ENCODE measurements around the gene INPP4B.

Gene INPP4B

GRCh38 chr4:142719854-142720541, 126.1 kb downstream of the INPP4B start:
- no peak for DNase-seq

- DNase-seq: no peak
These were observed 127.1 kb downstream of the INPP4B start for GRCh38 chr4:142718981-142719380.

- no peak for DNase-seq
These were observed 130.4 kb downstream of the INPP4B start for GRCh38 chr4:142715727-142716126.

GRCh38 chr4:142713282-142714030, 132.6 kb downstream of the INPP4B start:
- no peak for DNase-seq

- no peak for DNase-seq
These were observed 137.9 kb downstream of the INPP4B start for GRCh38 chr4:142708231-142708630.

GRCh38 chr4:142707401-142707800, 138.7 kb downstream of the INPP4B start:
- DNase-seq: no peak

- no peak for DNase-seq
These were observed 139.7 kb downstream of the INPP4B start for GRCh38 chr4:142706381-142706780.

- no peak for DNase-seq
These were observed 140.3 kb downstream of the INPP4B start for GRCh38 chr4:142705820-142706219.

GRCh38 chr4:142703694-142704309, 142.3 kb downstream of the INPP4B start:
- DNase-seq: no peak

GRCh38 chr4:142701017-142701416, 145.1 kb downstream of the INPP4B start:
- DNase-seq: no peak

- no peak for DNase-seq
These were observed 145.6 kb downstream of the INPP4B start for GRCh38 chr4:142700531-142700930.

GRCh38 chr4:142698552-142698951, 147.5 kb downstream of the INPP4B start:
- DNase-seq: no peak

GRCh38 chr4:142697928-142698327, 148.2 kb downstream of the INPP4B start:
- DNase-seq: no peak

GRCh38 chr4:142697320-142697719, 148.8 kb downstream of the INPP4B start:
- DNase-seq: no peak

- DNase-seq: no peak
These were observed 149.6 kb downstream of the INPP4B start for GRCh38 chr4:142696334-142697122.

- no peak for DNase-seq
These were observed 155.5 kb downstream of the INPP4B start for GRCh38 chr4:142690406-142691163.

GRCh38 chr4:142687547-142688275, 158.4 kb downstream of the INPP4B start:
- DNase-seq: no peak

- DNase-seq: no peak
These were observed 160.0 kb downstream of the INPP4B start for GRCh38 chr4:142686081-142686480.

GRCh38 chr4:142683997-142684396, 162.1 kb downstream of the INPP4B start:
- DNase-seq: no peak

- no peak for DNase-seq
These were observed 162.6 kb downstream of the INPP4B start for GRCh38 chr4:142683503-142683902.

GRCh38 chr4:142671516-142671915, 174.6 kb downstream of the INPP4B start:
- no peak for DNase-seq

- no peak for DNase-seq
These were observed 182.3 kb downstream of the INPP4B start for GRCh38 chr4:142663828-142664227.
